ENCODE results near the gene OSGEP.

GRCh38 chr14:20397511-20397910, 57.1 kb downstream of the OSGEP start:
- TF ChIP-seq MAX (IDR thresholded peaks at IDR 0.05) (no peak), ZBTB7A (IDR thresholded peaks at IDR 0.05; ENCODE audit: low read depth) (no peak), FOXM1 (IDR thresholded peaks at IDR 0.05; ENCODE audit: borderline replicate concordance, low read depth) (no peak), RAD21 (IDR thresholded peaks at IDR 0.05; ENCODE audit: low read depth) (no peak), CEBPB (IDR thresholded peaks at IDR 0.05) (no peak)
